Suprapubic skin (tissue), 4 donors: ENCODE measurements around the gene SF3B1. TPM values are rescaled to one million over a fixed set of nuclear protein-coding genes. Genes with fewer than 3 reads are reported as not detected.
A peak's percentile ranks its signal among the peaks of the same experiment; 100 is the strongest.
"Not testable (repeated sequence)": the region's sequence is repeated elsewhere in the genome, so short reads cannot be mapped to it uniquely, and the experiment has no call there.

Source experiments
- DNase-seq, 2 donors: peaks; one replicate each; pipeline ENCODE4 v3.0.0-alpha.2; 2019; ENCODE audit warnings: low spot score in 2 of 2
- H3K27ac ChIP-seq: fragments of 200-600 bp; sonication (generic); one replicate; pipeline ENCODE4 v1.5.1; 2019
- H3K27me3 ChIP-seq: fragments of 200-600 bp; sonication (generic); one replicate; pipeline ENCODE4 v1.5.1; 2019
- H3K36me3 ChIP-seq: fragments of 200-600 bp; sonication (generic); one replicate; pipeline ENCODE4 v1.5.1; 2019
- H3K4me1 ChIP-seq: fragments of 200-600 bp; sonication (generic); one replicate; pipeline ENCODE4 v1.5.1; 2019
- H3K4me3 ChIP-seq: fragments of 200-600 bp; sonication (generic); one replicate; pipeline ENCODE4 v1.5.1; 2019; ENCODE audit warnings: mild to moderate bottlenecking
- H3K9me3 ChIP-seq: fragments of 200-600 bp; sonication (generic); one replicate; pipeline ENCODE4 v1.5.1; 2019
- CTCF ChIP-seq, 2 donors: fragments of 200-600 bp in 1 of 2; fragments of 450-650 bp in 1 of 2; sonication (generic) in 1 of 2; IDR thresholded peaks; one replicate each; pipeline ENCODE4 v1.5.1; 2016 to 2019; ENCODE audit warnings: antibody characterized with exemption in 2 of 2, mild to moderate bottlenecking in 1 of 2, moderate library complexity in 1 of 2
- EP300 ChIP-seq: sonication (generic); formaldehyde crosslinking; IDR thresholded peaks from one replicate; pipeline ENCODE4 v1.6.1; 2017; ENCODE audit warnings: antibody characterized with exemption
- POLR2A ChIP-seq, 2 donors: fragments of 450-650 bp; IDR thresholded peaks; one replicate each; pipeline ENCODE4 v1.6.1; 2017; ENCODE audit warnings: antibody characterized with exemption in 2 of 2, mild to moderate bottlenecking in 2 of 2, moderate library complexity in 2 of 2
- POLR2AphosphoS5 ChIP-seq, 3 donors: sonication (generic); formaldehyde crosslinking; IDR thresholded peaks; one replicate each; pipeline ENCODE4 v1.6.1; 2017; ENCODE audit warnings: antibody characterized with exemption in 3 of 3
- WGBS: methylation state at CpG from one replicate; pipeline ENCODE4 v1.1.5; 2018; 5-methylcytosine and 5-hydroxymethylcytosine counted together
- total RNA-seq, 4 donors: library from RNA; depleted of rRNA; stranded (reverse); fragments of >200 nt; gene quantifications; one replicate each; pipeline ENCODE4 v1.1.0, GENCODE V29; 2016

SF3B1 gene
- total RNA-seq, result 100 to 1,000 TPM; 216 to 894 (median 222) TPM

- no peaks in the 10 kb centered on the region for H3K27me3 ChIP-seq
- DNase-seq, result peak; percentile 99
- H3K9me3 ChIP-seq, result no peaks in the 10 kb centered on the region
- peak within 1 kb of the TSS; percentile 96 for H3K27ac ChIP-seq
- WGBS, result under 1% methylated on average over 72 of the region's 74 CpGs
- TF ChIP-seq POLR2A (IDR thresholded peaks at IDR 0.05) (peak; percentile 78 to 90), EP300 (peak; percentile 21), CTCF (IDR thresholded peaks at IDR 0.05) (no peak), POLR2AphosphoS5 (IDR thresholded peaks at IDR 0.05) (peak; percentile 72 to 94 (median 84))
- H3K36me3 ChIP-seq, result no peaks in the 10 kb centered on the region
- peak within 1 kb of the TSS; percentile 96 for H3K4me3 ChIP-seq
- peaks cover 46% of the 10 kb centered on the region for H3K4me1 ChIP-seq
Measured at GRCh38 chr2:197434541-197435513, at the start of gene SF3B1. Gene SF3B1, minus strand, starts transcription at chr2:197435028. Its CDS starts 29 bp downstream, at chr2:197434999.

GRCh38 chr2:197484248-197484647, 49.4 kb upstream of the SF3B1 start:
- H3K9me3 ChIP-seq, result peaks cover 17% of the 10 kb centered on the region
- not testable (repeated sequence) for H3K4me1 ChIP-seq, H3K4me3 ChIP-seq, DNase-seq, H3K27me3 ChIP-seq, H3K27ac ChIP-seq
- WGBS, result 93% methylated on average over 3 of the region's 3 CpGs
- peaks cover 65% of the 10 kb centered on the region for H3K36me3 ChIP-seq

GRCh38 chr2:197480165-197481036, 45.6 kb upstream of the SF3B1 start:
- Histone ChIP-seq H3K4me3 (no peak overlapping the region), H3K27ac (no peak overlapping the region), H3K36me3 (peaks cover 64% of the 10 kb centered on the region), H3K4me1 (no peaks in the 10 kb centered on the region), H3K9me3 (peaks cover 17% of the 10 kb centered on the region), H3K27me3 (no peaks in the 10 kb centered on the region)
- TF ChIP-seq CTCF (IDR thresholded peaks at IDR 0.05), result no peak
- TF ChIP-seq EP300, result no peak
- TF ChIP-seq POLR2A (IDR thresholded peaks at IDR 0.05), result no peak
- no peak for TF ChIP-seq POLR2AphosphoS5 (IDR thresholded peaks at IDR 0.05)
- WGBS, result 92% methylated on average over 9 of the region's 9 CpGs
- no peak for DNase-seq

GRCh38 chr2:197477797-197478196, 43.0 kb upstream of the SF3B1 start:
- H3K36me3 ChIP-seq, result peaks cover 75% of the 10 kb centered on the region
- peaks cover 6% of the 10 kb centered on the region for H3K9me3 ChIP-seq
- no peak overlapping the region for H3K4me3 ChIP-seq
- 97% methylated on average over 3 of the region's 3 CpGs for WGBS
- H3K27me3 ChIP-seq, result no peaks in the 10 kb centered on the region
- no peak for DNase-seq
- no peak overlapping the region for H3K27ac ChIP-seq
- H3K4me1 ChIP-seq, result no peaks in the 10 kb centered on the region
- no peak for TF ChIP-seq POLR2A (IDR thresholded peaks at IDR 0.05)
- no peak for TF ChIP-seq EP300
- TF ChIP-seq POLR2AphosphoS5 (IDR thresholded peaks at IDR 0.05), result no peak
- TF ChIP-seq CTCF (IDR thresholded peaks at IDR 0.05), result no peak

- Histone ChIP-seq H3K4me3 (no peak overlapping the region), H3K36me3 (peaks cover 85% of the 10 kb centered on the region), H3K27me3 (no peaks in the 10 kb centered on the region), H3K9me3 (no peaks in the 10 kb centered on the region), H3K27ac (no peak overlapping the region), H3K4me1 (no peaks in the 10 kb centered on the region)
- TF ChIP-seq POLR2A (IDR thresholded peaks at IDR 0.05) (no peak), POLR2AphosphoS5 (IDR thresholded peaks at IDR 0.05) (no peak), CTCF (IDR thresholded peaks at IDR 0.05) (no peak), EP300 (no peak)
- no peak for DNase-seq
- 98% methylated on average over 5 of the region's 5 CpGs for WGBS
Measured at GRCh38 chr2:197472166-197472565, 37.3 kb upstream of the SF3B1 start.
